GM19452 (cell line): ENCODE results near the gene DCXR.

Experiments
- ATAC-seq: cut with Tn5 transposase; IDR thresholded peaks from one replicate; pipeline ENCODE4 v1.9.1; 2021; ENCODE audit not compliant: unreplicated experiment

The DCXR gene

DNA sequence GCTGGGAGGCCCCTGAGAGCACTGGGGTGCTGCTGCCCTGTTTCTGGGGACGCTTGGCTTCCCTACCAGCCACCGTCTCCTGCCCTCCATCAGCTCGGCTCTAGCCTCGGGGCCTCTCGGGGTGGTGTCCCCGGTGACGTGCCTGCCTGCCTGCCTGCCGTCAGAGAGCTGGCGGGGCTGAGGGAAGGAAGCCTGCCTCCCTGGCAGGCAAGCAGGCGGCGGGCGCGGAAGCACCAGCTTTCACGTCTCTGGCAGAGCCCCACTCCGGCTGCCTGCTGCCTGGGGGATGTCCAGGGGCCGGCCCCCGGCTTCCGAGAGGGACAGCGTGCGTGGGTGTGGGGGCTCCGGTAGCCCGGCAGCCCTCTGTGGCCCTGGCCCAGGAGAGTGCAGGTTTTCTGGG is 24.2 kb downstream of the DCXR start:
- ATAC-seq = no peak

DNA sequence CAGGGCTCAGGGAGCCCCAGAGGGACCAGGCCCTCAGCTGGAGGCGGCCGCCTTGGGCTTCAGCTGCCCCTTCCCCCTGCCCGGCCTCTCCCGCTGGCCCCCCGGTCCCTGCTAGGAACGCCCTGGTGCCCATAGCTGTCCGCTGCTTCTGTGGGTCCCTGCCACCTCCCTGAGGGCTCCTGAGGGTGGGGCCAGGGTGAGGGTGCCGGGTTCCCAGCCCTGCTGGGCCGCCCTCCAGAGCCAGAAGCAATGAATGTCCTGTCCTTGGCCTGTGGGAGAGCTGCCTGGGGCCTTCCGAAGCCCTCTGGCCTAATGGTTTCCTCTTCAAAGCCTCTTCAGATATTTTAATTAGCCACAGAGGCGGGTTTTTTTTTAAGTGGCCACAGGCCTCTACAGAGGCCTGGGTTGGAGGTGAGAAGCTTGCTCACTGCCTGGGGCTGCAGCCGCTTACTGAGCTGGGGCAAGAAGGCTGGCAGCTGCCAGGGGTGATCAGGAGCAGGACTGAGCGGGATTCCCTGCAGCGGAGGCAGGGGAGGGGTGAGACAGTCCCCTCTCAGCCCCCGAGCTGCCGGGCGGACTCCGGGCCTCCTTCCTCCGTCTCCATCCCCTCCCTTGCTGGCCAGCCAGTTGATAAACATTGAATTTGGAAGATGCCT is 24.7 kb downstream of the DCXR start:
- ATAC-seq = no peak

DNA sequence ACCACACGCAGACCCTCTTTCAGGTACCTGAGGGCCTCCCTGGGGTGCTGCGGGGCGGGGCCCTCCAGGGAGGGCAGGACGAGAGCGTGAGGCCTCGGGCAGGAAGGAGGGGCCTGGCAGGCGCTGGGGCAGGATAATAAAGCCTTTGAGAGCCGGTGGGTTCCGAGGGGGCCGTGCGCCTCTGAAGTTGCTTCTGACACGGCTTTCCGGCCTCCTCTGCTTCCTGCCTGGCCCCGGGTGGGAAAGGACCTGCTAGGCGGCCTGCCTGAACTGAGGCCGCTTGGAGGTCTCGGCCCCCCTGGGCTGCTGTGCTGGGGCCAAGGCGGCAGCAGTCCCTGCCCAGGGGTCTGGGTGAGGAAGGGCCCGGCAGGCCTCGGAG is 25.2 kb downstream of the DCXR start:
- ATAC-seq = no peak

DNA sequence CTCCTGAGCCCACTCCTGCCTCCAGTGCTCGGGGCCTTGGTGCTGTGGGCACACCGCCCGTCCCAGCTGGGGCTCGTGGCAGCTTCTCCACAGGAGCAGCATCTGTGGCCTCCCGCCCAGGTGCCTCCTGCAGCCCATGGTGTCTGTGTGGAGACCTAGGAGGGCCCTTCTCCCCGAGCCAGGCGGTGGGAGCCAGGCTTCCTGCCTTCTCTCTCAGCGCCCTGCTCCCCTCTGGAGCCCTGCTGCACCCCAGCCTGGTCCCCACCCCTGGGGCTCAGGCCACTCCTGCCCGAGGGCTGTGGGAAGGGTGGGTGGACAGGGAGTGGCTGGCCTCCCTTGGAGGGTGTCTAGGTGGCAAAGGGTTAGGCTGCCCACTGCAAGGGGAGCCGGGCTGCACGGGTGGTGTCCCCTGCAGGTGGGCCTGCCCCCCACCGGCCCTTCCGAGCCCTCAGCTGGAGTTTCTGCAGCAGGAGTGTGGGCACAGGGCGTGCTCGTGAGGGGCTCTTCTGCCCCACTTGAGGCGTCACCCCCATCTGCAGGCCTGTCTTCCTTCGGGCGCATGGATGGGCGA is 25.8 kb downstream of the DCXR start:
- no peak for ATAC-seq

DNA sequence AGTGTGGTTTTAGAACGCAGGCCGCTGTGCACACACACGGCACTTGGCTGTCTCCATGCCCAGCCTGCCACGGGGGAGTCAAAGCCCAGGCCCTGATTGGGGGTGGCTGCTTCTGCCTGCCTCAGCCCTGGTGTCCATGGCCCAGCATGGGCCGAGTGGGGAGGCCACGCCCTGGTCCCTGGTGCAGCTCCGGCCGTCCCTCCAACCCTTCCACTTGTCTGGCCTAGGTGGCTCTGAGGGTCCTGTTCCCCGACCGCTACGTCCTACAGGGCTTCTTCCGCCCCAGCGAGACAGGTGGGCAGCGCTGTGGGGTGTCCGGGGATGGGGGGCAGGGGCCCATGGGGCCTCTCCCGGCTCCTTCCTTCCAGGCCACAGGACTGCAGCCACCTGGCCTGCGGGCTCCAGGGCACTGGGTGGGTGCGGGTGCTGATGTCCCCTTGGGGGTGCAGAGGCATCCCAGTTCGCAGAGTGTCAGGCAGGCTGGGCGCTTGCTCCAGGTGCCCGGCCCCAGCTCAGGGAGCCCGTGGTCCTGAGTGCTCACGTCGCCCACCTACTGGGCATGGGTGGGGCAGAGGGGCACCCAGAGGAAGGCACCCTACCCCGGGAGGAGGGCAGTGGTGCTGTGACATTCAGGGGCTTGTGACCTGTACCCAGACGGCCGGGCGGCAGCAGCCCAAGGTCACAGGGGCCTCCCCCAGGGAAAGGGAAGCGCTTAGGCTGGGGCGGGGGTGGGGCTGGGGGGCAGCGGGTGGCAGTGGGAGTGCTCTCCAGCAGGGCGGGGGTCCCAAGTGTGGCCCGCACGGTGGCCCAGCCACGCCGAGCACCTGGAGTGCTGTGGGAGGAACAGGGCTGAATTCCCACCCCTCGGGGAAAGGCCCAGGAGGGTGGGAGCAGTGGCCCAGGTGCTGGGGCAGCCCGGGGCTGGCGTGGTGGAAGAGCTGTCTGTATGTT is 26.6 kb downstream of the DCXR start:
- no peak for ATAC-seq

DNA sequence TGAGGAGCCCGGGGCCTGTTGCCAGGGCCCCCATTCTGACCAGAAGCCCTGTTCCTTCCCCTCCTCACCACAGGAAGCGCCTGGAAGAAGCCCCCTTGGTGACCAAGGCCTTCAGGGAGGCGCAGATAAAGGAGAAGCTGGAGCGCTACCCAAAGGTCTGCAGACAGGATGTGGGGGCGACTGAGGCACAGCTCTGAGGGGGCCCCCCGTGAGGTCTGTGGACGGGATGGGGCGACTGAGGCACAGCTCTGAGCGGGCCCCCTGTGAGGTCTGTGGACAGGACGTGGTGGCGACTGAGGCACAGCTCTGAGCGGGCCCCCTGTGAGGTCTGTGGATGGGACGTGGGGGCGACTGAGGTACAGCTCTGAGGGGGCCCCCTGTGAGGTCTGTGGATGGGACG is 28.1 kb downstream of the DCXR start:
- ATAC-seq = no peak

DNA sequence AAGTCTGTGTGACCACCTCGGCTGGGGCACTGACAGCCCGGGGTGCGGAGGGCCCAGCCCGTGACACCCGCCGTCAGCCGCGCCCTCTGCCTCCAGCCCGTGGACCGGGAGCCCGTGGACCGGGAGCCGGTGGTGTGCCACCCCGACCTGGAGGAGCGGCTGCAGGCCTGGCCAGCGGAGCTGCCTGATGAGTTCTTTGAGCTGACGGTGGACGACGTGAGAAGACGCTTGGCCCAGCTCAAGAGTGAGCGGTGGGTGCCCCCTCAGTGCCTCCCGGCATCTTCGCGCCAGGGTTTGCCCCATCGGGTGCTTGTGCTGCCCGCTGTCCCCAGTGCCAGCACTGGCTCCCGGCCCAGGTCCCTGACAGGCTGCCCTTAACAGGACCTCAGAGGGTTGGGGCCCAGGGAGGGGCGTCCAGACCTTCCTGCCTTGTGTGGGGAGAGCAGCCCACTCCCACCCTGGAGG is 28.5 kb downstream of the DCXR start:
- no peak for ATAC-seq

DNA sequence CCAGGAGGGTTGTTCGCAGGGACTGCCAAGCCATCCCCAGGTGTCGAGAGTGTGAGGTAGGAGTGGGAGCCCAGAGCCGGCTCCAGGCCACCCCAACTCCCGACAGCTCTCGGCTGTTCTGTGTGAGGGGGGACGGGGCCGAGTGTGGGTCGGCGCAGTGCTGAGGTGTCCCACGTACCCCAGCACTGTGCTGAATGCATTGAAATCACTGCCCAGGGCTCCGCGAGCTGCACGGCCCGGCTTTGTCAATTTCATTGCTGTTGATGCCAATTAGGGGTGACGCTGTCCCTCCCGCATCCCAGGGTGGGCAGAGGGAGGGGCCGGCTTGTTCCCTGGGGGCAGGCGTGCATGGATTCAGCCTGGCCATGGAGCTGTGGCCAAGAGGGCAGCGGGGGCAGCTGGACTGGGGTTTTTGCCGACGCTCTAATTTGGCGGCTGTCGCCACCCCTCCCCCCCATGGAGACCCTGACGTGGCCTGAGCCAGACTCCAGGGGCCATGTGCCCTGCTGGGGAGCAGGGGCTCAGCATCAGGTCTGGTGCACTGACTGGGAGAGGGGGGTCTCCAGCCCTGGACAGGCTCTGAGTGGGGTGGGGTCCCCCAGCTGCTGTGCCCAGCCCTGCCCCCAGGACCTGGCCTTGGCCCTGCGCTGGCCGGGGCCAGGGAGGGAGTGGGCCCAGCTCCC is 29.1 kb downstream of the DCXR start:
- no peak for ATAC-seq

DNA sequence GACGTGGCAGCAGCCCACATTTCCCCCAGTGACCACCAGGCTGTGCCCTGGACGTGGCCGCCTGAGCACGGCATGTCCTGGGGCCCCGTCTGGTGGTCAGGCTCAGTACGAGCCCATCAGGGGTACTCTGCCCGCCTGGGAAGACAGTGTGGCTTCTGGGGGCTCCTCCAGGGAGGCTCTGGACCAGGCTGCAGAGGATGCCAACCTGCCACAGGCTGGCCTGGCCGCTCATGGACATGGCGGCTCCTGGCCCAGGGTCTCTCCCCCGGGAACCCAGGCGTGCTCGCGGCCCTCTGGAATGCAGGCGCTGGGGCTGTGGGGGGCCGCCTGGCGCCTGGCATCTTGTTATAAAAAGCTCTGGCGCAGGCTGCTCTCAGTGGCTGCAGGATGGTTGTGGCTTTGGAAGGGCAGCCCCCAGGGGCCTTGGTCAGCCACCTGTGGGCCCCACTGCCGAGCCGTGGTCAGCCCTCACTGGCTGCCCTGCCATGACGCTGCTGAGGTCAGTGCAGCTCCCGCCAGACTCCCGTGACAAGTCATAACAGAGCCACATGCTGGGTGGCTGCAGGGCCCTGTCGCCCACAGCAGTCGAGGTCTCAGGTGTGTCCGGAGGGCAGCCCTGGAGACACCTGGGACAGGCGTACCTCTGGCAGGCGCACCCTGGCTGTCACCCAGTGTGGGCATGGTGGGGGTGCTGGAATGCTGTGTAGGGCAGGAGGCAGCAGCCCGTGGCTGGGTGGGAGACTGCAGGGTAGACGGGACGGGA is 29.8 kb downstream of the DCXR start:
- no peak for ATAC-seq

DNA sequence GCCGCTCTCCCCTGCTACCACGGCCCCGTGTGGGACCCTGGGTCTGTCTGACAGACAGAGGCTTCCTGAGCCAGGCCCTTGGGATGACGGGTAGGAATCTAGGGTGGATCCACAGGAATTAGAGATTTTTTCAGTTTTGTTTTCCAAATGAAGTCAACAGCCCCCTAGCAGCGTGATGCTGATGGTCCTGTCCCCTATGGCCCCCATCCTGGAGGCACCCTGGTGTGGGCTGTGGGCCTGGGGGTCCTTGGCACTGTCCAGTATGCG is 30.3 kb downstream of the DCXR start:
- ATAC-seq = no peak

DNA sequence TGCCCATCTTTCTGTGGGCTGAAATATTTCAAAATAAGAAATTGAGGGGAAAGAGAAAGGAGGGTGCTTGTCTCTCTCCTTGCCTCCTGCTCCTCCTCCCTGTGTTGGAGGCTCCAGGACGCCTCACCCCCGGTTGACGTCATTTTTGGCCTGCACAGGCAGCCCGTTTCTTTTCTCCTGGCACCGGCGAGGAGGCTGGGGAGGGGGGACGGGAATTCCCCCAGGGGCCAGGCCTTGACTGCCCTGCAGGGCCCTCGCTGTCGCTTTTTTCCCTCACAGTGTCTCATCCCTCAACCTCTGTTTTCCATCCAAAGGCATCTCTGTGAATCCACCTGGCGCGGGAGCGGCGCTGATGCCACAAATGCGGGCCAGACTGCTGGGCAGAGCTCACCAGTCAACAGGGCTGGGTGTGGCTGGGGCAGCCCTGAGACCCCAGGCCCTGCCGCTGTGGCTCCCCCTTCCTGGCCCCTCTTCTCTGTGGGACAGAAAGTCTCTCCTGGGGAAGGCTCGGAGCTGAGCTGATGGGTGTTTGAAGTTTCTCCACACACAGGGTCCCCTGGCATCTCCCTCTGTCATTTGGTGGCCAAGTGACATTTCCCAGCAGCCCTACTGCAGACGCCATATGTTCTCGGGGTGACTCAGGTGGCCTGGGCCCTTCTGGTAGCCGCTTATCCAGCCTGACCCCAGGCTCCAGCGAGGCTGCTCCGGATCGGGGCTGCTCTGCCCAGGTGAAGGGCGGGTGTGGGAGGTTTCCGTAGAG is 30.8 kb downstream of the DCXR start:
- ATAC-seq = no peak

DNA sequence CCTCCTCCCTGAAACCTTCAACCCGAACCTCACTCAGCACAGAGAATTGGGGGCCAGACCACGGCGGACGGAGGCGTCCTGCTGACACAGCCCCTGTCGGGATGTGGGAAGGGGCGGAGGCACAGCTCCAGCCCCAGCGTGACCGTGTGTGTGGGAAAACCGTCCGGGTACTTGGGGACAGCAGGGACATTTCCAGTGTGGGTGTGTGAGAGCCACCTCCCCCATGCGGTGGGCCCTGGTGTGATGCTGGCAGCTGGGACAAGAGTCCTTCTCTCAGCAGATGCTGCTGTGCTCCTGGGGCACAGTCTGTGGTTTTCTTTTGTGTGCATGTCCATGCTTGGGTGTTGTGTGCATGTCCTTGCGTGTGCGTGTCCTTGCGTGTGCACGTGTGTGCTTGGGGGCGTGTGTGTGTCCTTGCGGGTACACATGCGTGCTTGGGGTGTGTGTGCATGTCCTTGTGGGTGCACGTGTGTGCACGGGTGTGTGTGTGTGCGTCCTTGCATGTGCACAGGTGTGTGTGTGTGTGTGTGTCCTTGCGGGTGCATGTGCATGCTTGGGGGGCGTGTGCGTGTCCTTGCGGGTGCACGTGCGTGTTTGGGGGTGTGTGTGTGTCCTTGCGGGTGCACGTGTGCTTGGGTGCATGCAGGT is 31.7 kb downstream of the DCXR start:
- no peak for ATAC-seq

DNA sequence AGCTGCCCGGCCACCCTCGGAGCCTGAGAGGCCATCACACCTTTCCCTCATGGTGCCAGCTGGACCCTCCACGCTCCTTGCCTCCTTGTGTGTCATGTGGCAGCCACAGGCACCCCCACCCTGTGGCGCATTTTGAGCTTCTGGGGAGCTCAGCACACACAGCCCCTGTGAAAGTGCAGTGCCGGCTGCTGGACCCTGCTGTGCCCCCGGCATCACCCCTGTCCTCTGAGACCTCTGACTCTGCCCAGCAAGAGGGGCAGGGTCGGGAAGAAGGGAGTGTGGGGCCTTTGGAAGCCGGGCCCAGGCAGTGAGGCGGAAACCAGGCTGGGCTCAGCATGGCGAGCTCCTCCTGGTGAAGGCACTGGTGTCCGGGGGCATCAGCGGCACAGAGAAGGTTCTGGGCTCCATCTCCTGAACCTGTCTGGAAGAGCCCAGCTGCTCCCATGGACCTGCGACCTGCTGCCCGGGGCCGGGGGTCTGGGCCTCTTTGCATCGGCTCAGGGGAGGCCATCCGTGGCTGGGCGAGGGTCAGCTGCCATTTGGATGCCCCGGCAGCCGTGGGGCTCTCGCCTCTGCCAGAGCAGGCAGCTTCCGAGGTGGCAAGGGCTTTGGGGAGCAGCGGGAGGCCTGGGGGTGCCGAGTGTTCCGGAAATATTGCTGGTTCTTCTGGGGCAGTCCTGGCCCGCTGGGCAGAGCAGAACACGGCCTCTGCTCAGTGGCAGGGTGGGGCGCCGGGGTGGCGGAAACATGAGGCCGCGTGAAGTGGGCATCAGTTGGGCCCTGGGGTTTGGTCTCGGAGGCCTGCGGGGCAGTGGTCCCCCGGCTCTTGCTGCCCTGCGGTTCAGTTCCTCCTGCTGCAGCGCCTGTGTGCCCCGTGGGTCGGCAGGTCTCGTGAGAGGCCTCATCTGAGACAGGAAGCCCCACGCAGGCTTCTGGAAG is 32.7 kb downstream of the DCXR start:
- no peak for ATAC-seq

DNA sequence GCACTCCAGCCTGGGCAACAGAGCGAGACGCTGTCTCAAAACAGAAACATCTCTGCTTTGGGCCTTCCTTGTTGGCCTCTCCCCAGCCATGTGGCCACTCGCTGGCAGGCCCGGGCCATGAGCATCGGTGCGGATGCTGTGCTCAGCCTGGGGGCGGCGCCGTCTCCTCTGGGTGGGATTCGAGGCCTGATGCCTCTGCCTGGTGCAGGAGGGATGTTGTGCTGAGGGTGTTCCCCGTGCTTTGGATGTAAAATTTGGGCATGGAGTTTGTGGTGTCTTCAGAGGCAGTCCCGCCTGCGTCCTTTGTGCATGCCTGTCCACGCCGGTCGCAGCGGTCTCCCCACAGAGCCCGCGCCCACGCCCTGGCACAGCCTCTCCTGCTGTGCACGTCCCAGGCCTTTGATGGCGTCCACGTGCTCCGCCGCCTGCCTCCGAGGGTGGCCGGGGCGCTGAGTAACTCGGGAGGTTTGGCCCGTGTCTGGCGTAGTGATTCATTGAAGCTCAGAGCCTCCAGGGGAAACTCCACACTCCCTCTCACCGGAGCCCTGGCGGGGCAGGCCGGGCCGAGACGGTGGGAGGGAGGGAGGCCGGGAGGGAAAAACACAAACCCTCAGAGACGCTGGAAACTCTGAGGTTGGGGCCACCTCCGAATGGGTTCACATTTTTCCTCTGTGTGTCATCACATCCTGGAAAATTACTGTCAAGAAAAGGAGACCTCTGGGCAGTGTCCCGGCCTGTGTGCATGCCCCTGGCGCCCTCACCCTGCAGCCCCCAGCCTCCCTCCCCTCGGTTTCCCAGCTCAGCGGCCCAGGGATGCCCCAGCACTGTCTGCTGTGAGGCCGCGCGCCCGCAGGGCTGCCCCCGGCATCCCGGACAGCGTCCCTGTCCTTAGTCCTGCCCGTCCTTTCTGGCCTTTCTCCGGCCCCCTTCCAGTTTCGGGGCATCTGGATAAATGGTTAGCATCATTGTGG is 33.8 kb downstream of the DCXR start:
- ATAC-seq = no peak

DNA sequence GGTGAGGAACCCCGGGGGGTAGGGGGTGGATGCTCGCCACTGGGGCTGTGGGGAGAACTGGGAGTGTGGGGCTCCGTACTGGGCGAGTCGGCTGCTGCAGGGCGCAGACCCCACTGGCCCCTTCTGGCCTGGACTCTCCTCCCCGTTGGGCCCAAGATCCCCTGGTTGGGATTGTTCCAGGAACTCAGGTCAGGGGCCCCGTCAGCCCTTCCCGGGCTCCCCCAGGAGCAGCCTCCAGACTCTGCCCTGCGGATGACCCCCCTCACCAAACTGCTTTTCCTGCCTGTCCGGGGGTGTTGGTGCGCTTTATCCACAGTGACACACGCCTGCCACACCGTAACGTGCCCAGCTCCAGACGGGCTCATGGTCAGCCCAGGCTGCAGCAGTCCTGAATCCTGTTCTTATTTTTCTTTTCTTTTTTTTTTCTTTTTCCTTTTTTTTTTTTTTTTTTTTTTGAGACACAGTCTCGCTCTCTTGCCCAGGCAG is 35.9 kb downstream of the DCXR start:
- no peak for ATAC-seq

DNA sequence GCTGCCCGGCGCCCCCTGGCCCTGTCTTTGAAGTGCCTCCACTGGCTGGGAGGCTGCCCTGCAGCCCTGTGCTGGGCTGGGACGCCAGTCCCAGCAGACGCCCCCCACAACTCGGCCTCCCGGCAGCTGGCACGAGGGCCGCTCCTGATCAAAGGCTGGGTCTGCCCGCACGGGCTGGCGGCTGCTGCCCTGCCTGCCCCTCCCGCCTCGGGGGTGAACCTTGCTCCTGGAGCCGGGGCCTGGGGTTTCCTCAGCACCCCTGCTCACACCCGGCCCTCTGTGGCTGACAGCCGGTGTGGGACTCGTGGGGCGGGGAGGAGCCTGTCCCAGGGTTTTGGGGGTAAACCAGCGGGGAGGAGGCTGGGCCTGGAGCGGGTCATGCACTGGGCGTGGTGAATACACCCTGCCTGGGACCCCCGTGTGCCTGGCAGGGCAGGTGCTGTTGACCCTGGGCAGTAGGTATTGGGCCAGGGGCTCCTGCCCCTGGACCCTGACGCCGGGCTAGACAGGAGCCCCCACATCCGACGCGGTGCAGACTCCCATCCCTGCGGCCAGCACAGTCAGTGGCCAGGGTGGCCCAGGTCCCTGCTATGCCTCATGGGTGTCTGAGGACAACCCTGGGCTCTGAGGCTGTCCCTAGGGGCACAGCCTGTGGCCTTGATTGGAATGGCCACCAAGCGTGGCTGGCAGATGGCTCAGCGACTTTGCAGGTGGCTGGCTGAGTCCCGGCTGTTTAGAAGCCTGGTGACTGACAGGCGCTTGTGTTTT is 36.5 kb downstream of the DCXR start:
- no peak for ATAC-seq
